Measurements from ENCODE around the gene HBP1.

GRCh38 chr7:107171496-107171895 lies 2.7 kb downstream of the HBP1 start:
- no peak for TF ChIP-seq EP300 (IDR thresholded peaks at IDR 0.05)
- no peak for TF ChIP-seq POLR2A (IDR thresholded peaks at IDR 0.05)

Measured in upper lobe of left lung (tissue), 4 donors.